H1 (cell line): Measurements from ENCODE around the gene ADD1. TPM values are rescaled to one million over a fixed set of nuclear protein-coding genes. Genes with fewer than 3 reads are reported as not detected.

ENCODE experiments used
- CTCF ChIA-PET: fragments of 300-600 bp; sonication (Branson Sonifier 250); formaldehyde crosslinking; loops from one replicate; lab custom pipeline; 2021; ENCODE audit not compliant: partially characterized antibody; lab: Charles Lee
- POLR2A ChIA-PET: fragments of 300-600 bp; sonication (Branson Sonifier 250); formaldehyde crosslinking; loops from one replicate; lab custom pipeline; 2021; ENCODE audit warnings: inconsistent platforms; ENCODE audit not compliant: partially characterized antibody; lab: Charles Lee
- DNase-seq, 2 experiments: peaks; one replicate each; pipeline versions ENCODE4 v3.0.0 to v3.0.0-alpha.2; 2010 to 2022; ENCODE audit warnings: low spot score in 2 of 2, low read depth in 1 of 2, mixed read lengths in 1 of 2
- FAIRE-seq: peaks from 2 replicates; lab custom pipeline; 2011; peaks lifted over from hg19 to GRCh38; lab: Jason Lieb, UNC
- H2AFZ ChIP-seq: 2 replicates; pipeline ENCODE4 v1.8.1; 2012; ENCODE audit warnings: low read length, inconsistent platforms
- H2AK5ac ChIP-seq: 2 replicates; pipeline ENCODE4 v1.6.1; 2013; ENCODE audit warnings: low read depth, low read length
- H2BK120ac ChIP-seq: replicated peaks from 2 replicates; pipeline ENCODE3; 2013; ENCODE audit warnings: low read depth, low read length, inconsistent platforms
- H2BK12ac ChIP-seq: 2 replicates; pipeline ENCODE4 v1.6.1; 2013; ENCODE audit warnings: low read depth, low read length
- H2BK15ac ChIP-seq: 2 replicates; pipeline ENCODE4 v1.6.1; 2013; ENCODE audit warnings: low read length
- H2BK20ac ChIP-seq: 2 replicates; pipeline ENCODE4 v1.6.1; 2013; ENCODE audit warnings: low read length
- H2BK5ac ChIP-seq: 2 replicates; pipeline ENCODE4 v1.6.1; 2013; ENCODE audit warnings: low read depth, low read length
- H3K14ac ChIP-seq: 2 replicates; pipeline ENCODE4 v1.6.1; 2013; ENCODE audit warnings: inconsistent platforms; ENCODE audit not compliant: insufficient read length
- H3K18ac ChIP-seq: 2 replicates; pipeline ENCODE4 v1.6.1; 2013; ENCODE audit warnings: low read length; ENCODE audit errors: extremely low read depth
- H3K23ac ChIP-seq: 2 replicates; pipeline ENCODE4 v1.6.1; 2013; ENCODE audit warnings: inconsistent platforms; ENCODE audit not compliant: insufficient read length
- H3K23me2 ChIP-seq: 2 replicates; pipeline ENCODE4 v1.6.1; 2013; ENCODE audit warnings: low read depth, low read length
- H3K27ac ChIP-seq: 2 replicates; pipeline ENCODE4 v1.6.1; 2011; ENCODE audit warnings: low read depth, low read length, inconsistent platforms
- H3K27me3 ChIP-seq, 4 experiments: replicated peaks in 1 of 4; 1 replicate in 1 of 4; 2 replicates in 3 of 4; pipeline versions ENCODE4 v1.6.1 to v1.8.1; 2011 to 2013; ENCODE audit warnings: low read length in 3 of 4, mild to moderate bottlenecking in 3 of 4, inconsistent platforms in 2 of 4, mixed read lengths in 2 of 4, moderate library complexity in 1 of 4; ENCODE audit not compliant: control insufficient read depth in 3 of 4, insufficient read depth in 3 of 4; ENCODE audit errors: extremely low read depth in 1 of 4
- H3K36me3 ChIP-seq, 4 experiments: 2 replicates each; pipeline versions ENCODE4 v1.6.1 to v1.8.1; 2011 to 2013; ENCODE audit warnings: mild to moderate bottlenecking in 4 of 4, low read length in 3 of 4, moderate library complexity in 2 of 4, control low read depth in 1 of 4, inconsistent platforms in 1 of 4; ENCODE audit not compliant: insufficient read depth in 4 of 4, control insufficient read depth in 2 of 4
- H3K4ac ChIP-seq: replicated peaks from 2 replicates; pipeline ENCODE3; 2013; ENCODE audit warnings: low read length, low read depth, mixed read lengths, inconsistent platforms; ENCODE audit not compliant: insufficient read length
- H3K4me1 ChIP-seq, 4 experiments: replicated peaks in 1 of 4; 1 replicate in 1 of 4; 2 replicates in 3 of 4; pipeline versions ENCODE4 v1.6.1 to v1.8.1; 2011 to 2013; ENCODE audit warnings: low read length in 3 of 4, inconsistent platforms in 2 of 4, mixed read lengths in 1 of 4; ENCODE audit not compliant: insufficient read depth in 4 of 4, control insufficient read depth in 3 of 4
- H3K4me2 ChIP-seq, 2 experiments: 2 replicates each; pipeline versions ENCODE4 v1.6.1 to v1.8.1; 2011 to 2013; ENCODE audit warnings: low read depth in 2 of 2, low read length in 2 of 2, control low read depth in 1 of 2, inconsistent platforms in 1 of 2, mild to moderate bottlenecking in 1 of 2; ENCODE audit not compliant: insufficient read depth in 1 of 2
- H3K4me3 ChIP-seq, 4 experiments: fragments of 200-600, 300-600 bp in 1 of 4; sonication (generic), shearing (Covaris generic), sonication (Bioruptor Twin) in 1 of 4; 2 replicates each; pipeline versions ENCODE4 v1.5.1 to v1.8.1; 2011 to 2016; ENCODE audit warnings: low read length in 4 of 4, low read depth in 3 of 4, control low read depth in 2 of 4, inconsistent platforms in 2 of 4, mild to moderate bottlenecking in 2 of 4, mixed read lengths in 1 of 4, moderate library complexity in 1 of 4; ENCODE audit not compliant: insufficient read depth in 2 of 4; ENCODE audit errors: extremely low read depth in 1 of 4
- H3K56ac ChIP-seq: replicated peaks from 2 replicates; pipeline ENCODE3; 2013; ENCODE audit warnings: low read depth, mild to moderate bottlenecking, mixed read lengths, low read length, inconsistent platforms; ENCODE audit not compliant: insufficient read length
- H3K79me1 ChIP-seq: 2 replicates; pipeline ENCODE4 v1.6.1; 2013; ENCODE audit warnings: low read depth, low read length, control low read depth
- H3K79me2 ChIP-seq, 2 experiments: 2 replicates each; pipeline versions ENCODE4 v1.6.1 to v1.8.1; 2012 to 2013; ENCODE audit warnings: low read length in 2 of 2, mild to moderate bottlenecking in 2 of 2, inconsistent platforms in 1 of 2; ENCODE audit not compliant: insufficient read depth in 2 of 2, control insufficient read depth in 1 of 2
- H3K9ac ChIP-seq, 4 experiments: replicated peaks in 1 of 4; 1 replicate in 1 of 4; 2 replicates in 3 of 4; pipeline versions ENCODE4 v1.6.1 to v1.8.1; 2011 to 2013; ENCODE audit warnings: low read depth in 3 of 4, low read length in 3 of 4, control low read depth in 2 of 4, mild to moderate bottlenecking in 2 of 4, moderate library complexity in 2 of 4, inconsistent platforms in 1 of 4; ENCODE audit errors: extremely low read depth in 1 of 4
- H3K9me3 ChIP-seq, 2 experiments: 2 replicates each; pipeline versions ENCODE4 v1.6.1 to v1.8.1; 2012 to 2013; ENCODE audit warnings: mild to moderate bottlenecking in 2 of 2, moderate library complexity in 2 of 2, control low read depth in 1 of 2, inconsistent platforms in 1 of 2, low read depth in 1 of 2, low read length in 1 of 2, mixed read lengths in 1 of 2; ENCODE audit not compliant: insufficient read depth in 2 of 2
- H4K20me1 ChIP-seq, 2 experiments: replicated peaks in 1 of 2; 2 replicates each; pipeline versions ENCODE3 to v1.8.1; 2011 to 2013; ENCODE audit warnings: inconsistent platforms in 2 of 2, low read length in 2 of 2, mild to moderate bottlenecking in 1 of 2; ENCODE audit not compliant: insufficient read depth in 2 of 2, control insufficient read depth in 1 of 2
- H4K5ac ChIP-seq: 2 replicates; pipeline ENCODE4 v1.6.1; 2013; ENCODE audit warnings: low read length, low read depth, mixed read lengths, inconsistent platforms; ENCODE audit not compliant: insufficient read length
- H4K8ac ChIP-seq: 2 replicates; pipeline ENCODE4 v1.8.0; 2013; ENCODE audit warnings: mild to moderate bottlenecking, moderate library complexity, low read length, inconsistent platforms; ENCODE audit not compliant: insufficient read depth; ENCODE audit errors: extremely low read depth
- H4K91ac ChIP-seq: replicated peaks from 2 replicates; pipeline ENCODE3; 2013; ENCODE audit warnings: low read length, mixed read lengths, inconsistent platforms; ENCODE audit not compliant: insufficient read length
- ASH2L ChIP-seq: fragments of 200-600, 300-600 bp; sonication (generic); IDR thresholded peaks from one replicate; pipeline ENCODE4 v1.7.1; 2017; ENCODE audit warnings: low read length
- CBX5 ChIP-seq: fragments of 300-800, 300-1000 bp; sonication (generic); IDR thresholded peaks from 2 replicates; pipeline ENCODE4 v1.7.1; 2016; ENCODE audit warnings: antibody characterized with exemption, low read length, low read depth
- HDAC2 ChIP-seq, 2 experiments: fragments of 300-600 bp in 1 of 2; sonication (generic) in 1 of 2; IDR thresholded peaks; 2 replicates each; pipeline ENCODE4 v1.6.1; 2011 to 2012; ENCODE audit warnings: low read depth in 2 of 2, low read length in 2 of 2, mild to moderate bottlenecking in 2 of 2, moderate library complexity in 2 of 2, borderline replicate concordance in 1 of 2, inconsistent platforms in 1 of 2
- HDAC6 ChIP-seq: IDR thresholded peaks from one replicate; pipeline ENCODE4 v1.7.1; 2012; ENCODE audit warnings: low read depth, mild to moderate bottlenecking, inconsistent platforms, low read length, moderate library complexity
- KDM4A ChIP-seq: IDR thresholded peaks from one replicate; pipeline ENCODE4 v1.7.1; 2012; ENCODE audit warnings: low read depth, mild to moderate bottlenecking, moderate library complexity, low read length, inconsistent platforms; ENCODE audit not compliant: severe bottlenecking
- SIN3A ChIP-seq, 2 experiments: IDR thresholded peaks in 1 of 2; conservative IDR thresholded peaks in 1 of 2; 2 replicates each; pipeline ENCODE4 v1.6.1; 2011 to 2012; ENCODE audit warnings: low read length in 2 of 2, improper control_type of control experiment in 1 of 2, low read depth in 1 of 2, mild to moderate bottlenecking in 1 of 2
- USF2 ChIP-seq: IDR thresholded peaks from 2 replicates; pipeline ENCODE4 v1.6.1; 2011; ENCODE audit warnings: low read length, improper control_type of control experiment
- WGBS, 2 experiments: shearing (Covaris generic) in 1 of 2; methylation state at CpG; one replicate each; pipeline versions ENCODE4 v1.1.6 to v1.1.7; 2013 to 2015; ENCODE audit warnings: low lambda C conversion rate in 2 of 2, mixed read lengths in 2 of 2, inconsistent platforms in 1 of 2, low coverage in 1 of 2, missing lambda C conversion rate in 1 of 2; ENCODE audit not compliant: insufficient replicate concordance in 2 of 2, insufficient coverage in 1 of 2, insufficient read length in 1 of 2; ENCODE audit errors: extremely low coverage in 1 of 2, missing lambda C conversion rate in 1 of 2; 5-methylcytosine and 5-hydroxymethylcytosine counted together
- polyA plus RNA-seq, 7 experiments: library from polyadenylated mRNA; depleted of rRNA in 3 of 7; stranded (reverse) in 5 of 7; unstranded in 2 of 7; fragments of >200 nt in 5 of 7; fragments of 200-250 nt in 2 of 7; gene quantifications; 1 replicate in 5 of 7; 2 replicates in 1 of 7; 4 replicates in 1 of 7; pipeline versions ENCODE4 v1.2.1 to v1.2.3, GENCODE V29; 2011 to 2013; ENCODE audit warnings: missing spikeins in 2 of 7, mixed read lengths in 2 of 7
- total RNA-seq: library from RNA; stranded (reverse); fragmentation: NEBNext Ultra II Directional; extraction: Animal tissue kit (Norgen Biotek cat#: 25700); gene quantifications from 2 replicates; pipeline ENCODE4 v1.2.1, GENCODE V29; 2021

Gene ADD1
- total and polyA plus RNA-seq, 2 of the 8 experiments (the other 6 are each of a cell fraction or from before 2014, with no cell fraction given): 113 to 143 TPM

GRCh38 chr4:2963175-2963965 lies 119.7 kb downstream of the ADD1 start, which contains the start of the genes GRK4 and NOP14:
TSS of gene GRK4 (plus strand) at chr4:2963571. CDS start at chr4:2964071, 500 bp downstream.
TSS of gene NOP14 (minus strand) at chr4:2963406. CDS start at chr4:2963319, 87 bp downstream.
- Histone ChIP-seq H3K23ac (no peak within 1 kb of the TSS), H2AFZ (peak within 1 kb of the TSS; percentile 60; the same call in 1 of the 2 replicates), H2BK5ac (peak within 1 kb of the TSS; percentile 46; the same call in 1 of the 2 replicates), H3K9me3 (no peaks in the 10 kb centered on the region), H3K27ac (peak within 1 kb of the TSS; percentile 91), H3K79me1 (peaks cover 5% of the 10 kb centered on the region; the same call in 1 of the 2 replicates), H3K4me3 (peak within 1 kb of the TSS; percentile 75 to 79 (median 76)), H3K56ac (no peak within 1 kb of the TSS), H2BK15ac (no peak within 1 kb of the TSS), H3K18ac (peak within 1 kb of the TSS; percentile 44), H3K4ac (peak within 1 kb of the TSS; percentile 91), H3K4me2 (peak within 1 kb of the TSS; percentile 87 to 89), H3K36me3 (peaks cover 0 to 10% (median under 1%) of the 10 kb centered on the region in 4 experiments; a peak in 4 of 8 replicates), H2BK12ac (peak within 1 kb of the TSS; percentile 62; the same call in 1 of the 2 replicates), H3K4me1 (peaks cover 3 to 9% (median 6%) of the 10 kb centered on the region in 4 experiments; a peak in 5 of 7 replicates), H4K20me1 (peaks cover 2 to 8% of the 10 kb centered on the region in 2 experiments), H2BK120ac (no peak within 1 kb of the TSS), H3K9ac (peak within 1 kb of the TSS; percentile 72 to 98 (median 85)), H2AK5ac (no peak within 1 kb of the TSS), H4K91ac (peak within 1 kb of the TSS; percentile 68), H3K27me3 (peaks cover 0 to 7% (median 6%) of the 10 kb centered on the region in 4 experiments; a peak in 4 of 7 replicates), H4K5ac (peak within 1 kb of the TSS; percentile 48), H2BK20ac (no peak within 1 kb of the TSS), H3K23me2 (peaks cover 16% of the 10 kb centered on the region; the same call in 1 of the 2 replicates), H3K79me2 (peaks cover 2 to 31% of the 10 kb centered on the region in 2 experiments; a peak in 3 of 4 replicates), H3K14ac (no peak within 1 kb of the TSS), H4K8ac (peak within 1 kb of the TSS; percentile 97)
- no peak for FAIRE-seq
- DNase-seq: peak; percentile 93 to 96
- ChIA-PET POLR2A (interaction anchor here (0.7 to 3.4 kb wide), 12 partner anchors 9 to 388 kb away, joined by 3 to 13 read pairs (median 4); no protein-coding TSS in a partner anchor), CTCF (interaction anchor here (0.8 to 6.4 kb wide), 6 partner anchors 10 to 201 kb away, joined by 3 to 60 read pairs (median 4); no protein-coding TSS in a partner anchor)
- WGBS, 2 experiments: 1% methylated on average over 30 of the region's 105 CpGs; no CpG with 5 or more reads in 1 of the 2 experiments
- TF ChIP-seq ASH2L: peak; percentile 71
- peak; percentile 60 to 92; a peak in 3 of 4 replicates for TF ChIP-seq SIN3A (conservative IDR thresholded peaks at IDR 0.05 in 1 of 2, IDR thresholded peaks at IDR 0.05 in 1 of 2; ENCODE audit: low read depth in 1 of 2, low read length in 2 of 2)
- TF ChIP-seq HDAC6: no peak
- TF ChIP-seq KDM4A: peak; percentile 87
- no peak for TF ChIP-seq CBX5
- TF ChIP-seq HDAC2 (IDR thresholded peaks at IDR 0.05; ENCODE audit: borderline replicate concordance in 1 of 2, low read depth in 2 of 2, low read length in 2 of 2): peak in 1 of 2 experiments; percentile 43; a peak in 1 of 4 replicates
- TF ChIP-seq USF2: peak; percentile 74
